GM23338 (cell line): ENCODE results near the gene SLTM. TPM values are rescaled to one million over a fixed set of nuclear protein-coding genes. Genes with fewer than 3 reads are reported as not detected.

Experiments used
- ATAC-seq: fragments of 200-7000 bp; cut with Tn5 transposase; 3 replicates; pipeline ENCODE4 v1.9.1; 2020
- DNase-seq: peaks from one replicate; pipeline ENCODE4 v3.0.0-alpha.2; 2015; ENCODE audit warnings: low spot score
- H2AFZ ChIP-seq: fragments of 200-600 bp; sonication (generic); 2 replicates; pipeline ENCODE4 v1.8.0; 2016; ENCODE audit warnings: antibody characterized with exemption, mild to moderate bottlenecking, moderate library complexity
- H3F3A ChIP-seq: fragments of 200-600 bp; sonication (generic); replicated peaks from 2 replicates; pipeline ENCODE4 v1.8.0; 2017; ENCODE audit warnings: antibody characterized with exemption, mixed run types, low read depth
- H3K27ac ChIP-seq: fragments of 200-600 bp; sonication (generic); 2 replicates; pipeline ENCODE4 v1.6.1; 2016; ENCODE audit warnings: low read depth
- H3K27me3 ChIP-seq: fragments of 200-600 bp; sonication (generic); 2 replicates; pipeline ENCODE4 v1.8.0; 2016; ENCODE audit warnings: mild to moderate bottlenecking, mixed run types, moderate library complexity; ENCODE audit not compliant: insufficient read depth
- H3K36me3 ChIP-seq: fragments of 200-600 bp; sonication (generic); 2 replicates; pipeline ENCODE4 v1.8.0; 2016; ENCODE audit warnings: mild to moderate bottlenecking; ENCODE audit not compliant: insufficient read depth
- H3K4me1 ChIP-seq: fragments of 200-600 bp; sonication (generic); 2 replicates; pipeline ENCODE4 v1.8.0; 2016; ENCODE audit warnings: mild to moderate bottlenecking, moderate library complexity; ENCODE audit not compliant: insufficient read depth
- H3K4me2 ChIP-seq: fragments of 200-600 bp; sonication (generic); 2 replicates; pipeline ENCODE4 v1.7.1; 2017; ENCODE audit warnings: mixed run types
- H3K4me3 ChIP-seq: fragments of 200-600 bp; sonication (generic); 2 replicates; pipeline ENCODE4 v1.6.1; 2016; ENCODE audit warnings: mixed run types
- H3K79me2 ChIP-seq: fragments of 200-600 bp; sonication (generic); replicated peaks from 2 replicates; pipeline ENCODE4 v1.8.0; 2017; ENCODE audit warnings: mild to moderate bottlenecking; ENCODE audit not compliant: insufficient read depth
- H3K9me2 ChIP-seq: fragments of 200-600 bp; sonication (generic); 2 replicates; pipeline ENCODE4 v1.8.0; 2017; ENCODE audit not compliant: insufficient read depth
- H4K20me1 ChIP-seq: fragments of 200-600 bp; sonication (generic); replicated peaks from 2 replicates; pipeline ENCODE4 v1.8.0; 2017; ENCODE audit warnings: mild to moderate bottlenecking; ENCODE audit not compliant: insufficient read depth
- H3K27ac Mint-ChIP-seq: 2 replicates; pipeline ENCODE4 v1.8.0; 2020; ENCODE audit warnings: inconsistent platforms, mild to moderate bottlenecking, moderate library complexity, mixed read lengths
- H3K27me3 Mint-ChIP-seq: 3 replicates; pipeline ENCODE4 v1.8.0; 2022; ENCODE audit warnings: low read depth, mild to moderate bottlenecking, moderate library complexity, mixed read lengths, inconsistent platforms; ENCODE audit not compliant: insufficient read depth, poor library complexity
- H3K36me3 Mint-ChIP-seq: 3 replicates; pipeline ENCODE4 v1.8.0; 2021; ENCODE audit warnings: low read depth, mild to moderate bottlenecking, inconsistent platforms, moderate library complexity, mixed read lengths
- H3K4me1 Mint-ChIP-seq: 3 replicates; pipeline ENCODE4 v1.8.0; 2020; ENCODE audit warnings: mild to moderate bottlenecking, inconsistent platforms, mixed read lengths
- H3K4me3 Mint-ChIP-seq: 3 replicates; pipeline ENCODE4 v1.8.0; 2021; ENCODE audit warnings: moderate library complexity, mild to moderate bottlenecking, inconsistent platforms, mixed read lengths
- H3K9me3 Mint-ChIP-seq: 3 replicates; pipeline ENCODE4 v1.8.0; 2020; ENCODE audit warnings: moderate library complexity, mild to moderate bottlenecking, inconsistent platforms, mixed read lengths
- CREB1 ChIP-seq: fragments of 250-450 bp; sonication (Bioruptor Pico); IDR thresholded peaks from 2 replicates; pipeline ENCODE4 v1.5.0; 2020; ENCODE audit warnings: low read depth, mild to moderate bottlenecking, moderate library complexity
- CTCF ChIP-seq, 2 experiments: fragments of 200-600 bp in 1 of 2; sonication (generic) in 1 of 2; conservative IDR thresholded peaks; 2 replicates each; pipeline versions ENCODE4 v1.5.1 to v1.6.1; 2016 to 2017; ENCODE audit warnings: antibody characterized with exemption in 2 of 2, low read depth in 2 of 2, mild to moderate bottlenecking in 2 of 2, moderate library complexity in 1 of 2
- ETS1 ChIP-seq: IDR thresholded peaks from 2 replicates; pipeline ENCODE4 v1.6.1; 2016; ENCODE audit warnings: antibody characterized with exemption
- EZH2 ChIP-seq: fragments of 200-600 bp; sonication (generic); IDR thresholded peaks from one replicate; pipeline ENCODE4 v1.8.0; 2017; ENCODE audit warnings: antibody characterized with exemption, mild to moderate bottlenecking, low read depth; ENCODE audit not compliant: unreplicated experiment
- EZH2phosphoT487 ChIP-seq: fragments of 200-600 bp; sonication (generic); IDR thresholded peaks from one replicate; pipeline ENCODE4 v1.8.1; 2018; ENCODE audit warnings: antibody characterized with exemption; ENCODE audit not compliant: unreplicated experiment
- JUNB ChIP-seq: IDR thresholded peaks from one replicate; pipeline ENCODE4 v1.6.1; 2016; ENCODE audit warnings: antibody characterized with exemption; ENCODE audit not compliant: unreplicated experiment
- NANOG ChIP-seq: IDR thresholded peaks from 2 replicates; pipeline ENCODE4 v1.6.1; 2016; ENCODE audit warnings: antibody characterized with exemption, borderline replicate concordance
- POLR2AphosphoS5 ChIP-seq: IDR thresholded peaks from 2 replicates; pipeline ENCODE4 v1.6.1; 2016; ENCODE audit warnings: antibody characterized with exemption, low read depth
- REST ChIP-seq: IDR thresholded peaks from one replicate; pipeline ENCODE4 v1.6.1; 2018; ENCODE audit warnings: antibody characterized with exemption; ENCODE audit not compliant: unreplicated experiment
- STAT1 ChIP-seq: IDR thresholded peaks from one replicate; pipeline ENCODE4 v1.6.1; 2016; ENCODE audit warnings: antibody characterized with exemption; ENCODE audit not compliant: unreplicated experiment
- ZNF114 ChIP-seq: fragments of 250-450 bp; sonication (Bioruptor Pico); IDR thresholded peaks from 2 replicates; pipeline ENCODE4 v1.5.0; 2020; ENCODE audit warnings: mild to moderate bottlenecking, moderate library complexity
- ZNF331 ChIP-seq: fragments of 250-450 bp; sonication (Bioruptor Pico); IDR thresholded peaks from 2 replicates; pipeline ENCODE4 v1.5.0; 2020; ENCODE audit warnings: low read depth, mild to moderate bottlenecking, moderate library complexity
- polyA plus RNA-seq: library from polyadenylated mRNA; unstranded; fragments of >200 nt; fragmentation: Nextera tagmentation; extraction: Ambion mirVana; gene quantifications from 2 replicates; pipeline ENCODE4 v1.2.1, GENCODE V29; 2016
- total RNA-seq: library from RNA; depleted of rRNA; stranded (reverse); fragments of >200 nt; shearing (Covaris generic); gene quantifications from 2 replicates; pipeline ENCODE4 v1.2.3, GENCODE V29; 2014
- TF ChIP-seq, protein P1 (sequence below): fragments of 250-450 bp; sonication (Bioruptor Pico); IDR thresholded peaks from 2 replicates; pipeline ENCODE4 v1.5.0; 2020; ENCODE audit warnings: mild to moderate bottlenecking, moderate library complexity

The SLTM gene
- total and polyA plus RNA-seq, 2 experiments from 2014 or later: 210 to 476 TPM

- Histone ChIP-seq H4K20me1 (no peaks in the 10 kb centered on the region), H3K36me3 (no peaks in the 10 kb centered on the region), H3K4me1 (peaks cover 2% of the 10 kb centered on the region), H2AFZ (no peak overlapping the region), H3K9me2 (no peaks in the 10 kb centered on the region), H3K4me2 (no peak overlapping the region), H3K27ac (no peak overlapping the region), H3K79me2 (no peaks in the 10 kb centered on the region), H3K4me3 (no peak overlapping the region), H3F3A (0 out of 2 replicates have a peak, but pooled peaks cover under 1% of the 10 kb centered on the region), H3K27me3 (no peaks in the 10 kb centered on the region)
- no peak overlapping the region for H3K27ac Mint-ChIP-seq
- H3K27me3 Mint-ChIP-seq: peaks cover 6% of the 10 kb centered on the region
- DNase-seq (no peak), ATAC-seq (no peak)
- peaks cover 21% of the 10 kb centered on the region; the same call in 2 of the 3 replicates for H3K36me3 Mint-ChIP-seq
- H3K4me3 Mint-ChIP-seq: no peak overlapping the region
- H3K4me1 Mint-ChIP-seq: peaks cover 4% of the 10 kb centered on the region; the same call in 2 of the 3 replicates
- TF ChIP-seq JUNB: no peak
- no peak for TF ChIP-seq CREB1 (CRISPR knock-in tag)
- no peak for TF ChIP-seq POLR2AphosphoS5
- TF ChIP-seq EZH2phosphoT487: no peak
- TF ChIP-seq ZNF114 (CRISPR knock-in tag): no peak
- TF ChIP-seq, protein P1, sequence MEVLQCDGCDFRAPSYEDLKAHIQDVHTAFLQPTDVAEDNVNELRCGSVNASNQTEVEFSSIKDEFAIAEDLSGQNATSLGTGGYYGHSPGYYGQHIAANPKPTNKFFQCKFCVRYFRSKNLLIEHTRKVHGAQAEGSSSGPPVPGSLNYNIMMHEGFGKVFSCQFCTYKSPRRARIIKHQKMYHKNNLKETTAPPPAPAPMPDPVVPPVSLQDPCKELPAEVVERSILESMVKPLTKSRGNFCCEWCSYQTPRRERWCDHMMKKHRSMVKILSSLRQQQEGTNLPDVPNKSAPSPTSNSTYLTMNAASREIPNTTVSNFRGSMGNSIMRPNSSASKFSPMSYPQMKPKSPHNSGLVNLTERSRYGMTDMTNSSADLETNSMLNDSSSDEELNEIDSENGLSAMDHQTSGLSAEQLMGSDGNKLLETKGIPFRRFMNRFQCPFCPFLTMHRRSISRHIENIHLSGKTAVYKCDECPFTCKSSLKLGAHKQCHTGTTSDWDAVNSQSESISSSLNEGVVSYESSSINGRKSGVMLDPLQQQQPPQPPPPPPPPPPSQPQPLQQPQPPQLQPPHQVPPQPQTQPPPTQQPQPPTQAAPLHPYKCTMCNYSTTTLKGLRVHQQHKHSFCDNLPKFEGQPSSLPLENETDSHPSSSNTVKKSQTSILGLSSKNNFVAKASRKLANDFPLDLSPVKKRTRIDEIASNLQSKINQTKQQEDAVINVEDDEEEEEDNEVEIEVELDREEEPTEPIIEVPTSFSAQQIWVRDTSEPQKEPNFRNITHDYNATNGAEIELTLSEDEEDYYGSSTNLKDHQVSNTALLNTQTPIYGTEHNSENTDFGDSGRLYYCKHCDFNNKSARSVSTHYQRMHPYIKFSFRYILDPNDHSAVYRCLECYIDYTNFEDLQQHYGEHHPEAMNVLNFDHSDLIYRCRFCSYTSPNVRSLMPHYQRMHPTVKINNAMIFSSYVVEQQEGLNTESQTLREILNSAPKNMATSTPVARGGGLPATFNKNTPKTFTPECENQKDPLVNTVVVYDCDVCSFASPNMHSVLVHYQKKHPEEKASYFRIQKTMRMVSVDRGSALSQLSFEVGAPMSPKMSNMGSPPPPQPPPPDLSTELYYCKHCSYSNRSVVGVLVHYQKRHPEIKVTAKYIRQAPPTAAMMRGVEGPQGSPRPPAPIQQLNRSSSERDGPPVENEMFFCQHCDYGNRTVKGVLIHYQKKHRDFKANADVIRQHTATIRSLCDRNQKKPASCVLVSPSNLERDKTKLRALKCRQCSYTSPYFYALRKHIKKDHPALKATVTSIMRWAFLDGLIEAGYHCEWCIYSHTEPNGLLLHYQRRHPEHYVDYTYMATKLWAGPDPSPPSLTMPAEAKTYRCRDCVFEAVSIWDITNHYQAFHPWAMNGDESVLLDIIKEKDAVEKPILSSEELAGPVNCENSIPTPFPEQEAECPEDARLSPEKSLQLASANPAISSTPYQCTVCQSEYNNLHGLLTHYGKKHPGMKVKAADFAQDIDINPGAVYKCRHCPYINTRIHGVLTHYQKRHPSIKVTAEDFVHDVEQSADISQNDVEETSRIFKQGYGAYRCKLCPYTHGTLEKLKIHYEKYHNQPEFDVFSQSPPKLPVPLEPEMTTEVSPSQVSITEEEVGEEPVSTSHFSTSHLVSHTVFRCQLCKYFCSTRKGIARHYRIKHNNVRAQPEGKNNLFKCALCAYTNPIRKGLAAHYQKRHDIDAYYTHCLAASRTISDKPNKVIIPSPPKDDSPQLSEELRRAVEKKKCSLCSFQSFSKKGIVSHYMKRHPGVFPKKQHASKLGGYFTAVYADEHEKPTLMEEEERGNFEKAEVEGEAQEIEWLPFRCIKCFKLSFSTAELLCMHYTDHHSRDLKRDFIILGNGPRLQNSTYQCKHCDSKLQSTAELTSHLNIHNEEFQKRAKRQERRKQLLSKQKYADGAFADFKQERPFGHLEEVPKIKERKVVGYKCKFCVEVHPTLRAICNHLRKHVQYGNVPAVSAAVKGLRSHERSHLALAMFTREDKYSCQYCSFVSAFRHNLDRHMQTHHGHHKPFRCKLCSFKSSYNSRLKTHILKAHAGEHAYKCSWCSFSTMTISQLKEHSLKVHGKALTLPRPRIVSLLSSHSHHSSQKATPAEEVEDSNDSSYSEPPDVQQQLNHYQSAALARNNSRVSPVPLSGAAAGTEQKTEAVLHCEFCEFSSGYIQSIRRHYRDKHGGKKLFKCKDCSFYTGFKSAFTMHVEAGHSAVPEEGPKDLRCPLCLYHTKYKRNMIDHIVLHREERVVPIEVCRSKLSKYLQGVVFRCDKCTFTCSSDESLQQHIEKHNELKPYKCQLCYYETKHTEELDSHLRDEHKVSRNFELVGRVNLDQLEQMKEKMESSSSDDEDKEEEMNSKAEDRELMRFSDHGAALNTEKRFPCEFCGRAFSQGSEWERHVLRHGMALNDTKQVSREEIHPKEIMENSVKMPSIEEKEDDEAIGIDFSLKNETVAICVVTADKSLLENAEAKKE (CRISPR knock-in tag): no peak
- TF ChIP-seq ZNF331 (CRISPR knock-in tag): no peak
- no peak for TF ChIP-seq NANOG
- TF ChIP-seq ETS1: no peak
- no peak for TF ChIP-seq EZH2
- no peak for TF ChIP-seq CTCF (conservative IDR thresholded peaks at IDR 0.05; ENCODE audit: low read depth in 2 of 2)
- TF ChIP-seq REST: no peak
- TF ChIP-seq STAT1: no peak
- H3K9me3 Mint-ChIP-seq: no peaks in the 10 kb centered on the region
Observed at GRCh38 chr15:58840048-58840447, 93.4 kb downstream of the SLTM start.
